Dedifferentiated amniotic fluid mesenchymal stem cell (primary cell): ENCODE results near the gene NPHP4.

Experiments
- DNase-seq: peaks from one replicate; pipeline ENCODE4 v3.0.0-alpha.2; 2016; ENCODE audit errors: extremely low spot score

Gene NPHP4

GRCh38 chr1:6004412-6005123, 12.3 kb upstream of the NPHP4 start:
- DNase-seq = no peak

GRCh38 chr1:6003568-6004411, 11.6 kb upstream of the NPHP4 start:
- no peak for DNase-seq

- DNase-seq = no peak
These were observed 10.7 kb upstream of the NPHP4 start for GRCh38 chr1:6002714-6003501.

- no peak for DNase-seq
These were observed 9.9 kb upstream of the NPHP4 start for GRCh38 chr1:6001992-6002576.

GRCh38 chr1:6000444-6001288, 8.4 kb upstream of the NPHP4 start:
- DNase-seq = no peak

GRCh38 chr1:5999711-6000443, 7.7 kb upstream of the NPHP4 start:
- DNase-seq = no peak

- DNase-seq = no peak
These were observed 6.7 kb upstream of the NPHP4 start for GRCh38 chr1:5998906-5999301.

- no peak for DNase-seq
These were observed 6.1 kb upstream of the NPHP4 start for GRCh38 chr1:5998051-5998905.

GRCh38 chr1:5997316-5997715, 5.1 kb upstream of the NPHP4 start:
- no peak for DNase-seq

GRCh38 chr1:5996641-5997270, 4.5 kb upstream of the NPHP4 start:
- no peak for DNase-seq

- no peak for DNase-seq
These were observed 3.8 kb upstream of the NPHP4 start for GRCh38 chr1:5995871-5996630.

GRCh38 chr1:5994713-5995621, 2.7 kb upstream of the NPHP4 start:
- DNase-seq = no peak

- no peak for DNase-seq
These were observed 1.6 kb upstream of the NPHP4 start for GRCh38 chr1:5993556-5994491.

- DNase-seq = no peak
These were observed 760 bp upstream of the NPHP4 start for GRCh38 chr1:5992814-5993555.

- DNase-seq = peak; percentile 48
These were observed 722 bp downstream of the NPHP4 start for GRCh38 chr1:5991381-5992025.
